Astrocyte of the spinal cord (primary cell): ENCODE data around the gene LEO1.

Experiments used
- DNase-seq: peaks from one replicate; pipeline ENCODE4 v3.0.0; 2011; ENCODE audit warnings: low read depth, low spot score
- H3K4me3 ChIP-seq: 2 replicates; pipeline ENCODE4 v1.5.1; 2011; ENCODE audit warnings: low read depth, mild to moderate bottlenecking, low read length, moderate library complexity
- in situ Hi-C: cut with HindIII; loops from 2 replicates; pipeline ENCODE4 v1.10.0; 2017; ENCODE audit warnings: low sequenced_read_pairs
- TF ChIP-seq, protein P1 (sequence below): IDR thresholded peaks from 2 replicates; pipeline ENCODE4 v1.5.1; 2012; ENCODE audit warnings: low read depth, mild to moderate bottlenecking, low read length, inconsistent platforms

Gene LEO1

DNA sequence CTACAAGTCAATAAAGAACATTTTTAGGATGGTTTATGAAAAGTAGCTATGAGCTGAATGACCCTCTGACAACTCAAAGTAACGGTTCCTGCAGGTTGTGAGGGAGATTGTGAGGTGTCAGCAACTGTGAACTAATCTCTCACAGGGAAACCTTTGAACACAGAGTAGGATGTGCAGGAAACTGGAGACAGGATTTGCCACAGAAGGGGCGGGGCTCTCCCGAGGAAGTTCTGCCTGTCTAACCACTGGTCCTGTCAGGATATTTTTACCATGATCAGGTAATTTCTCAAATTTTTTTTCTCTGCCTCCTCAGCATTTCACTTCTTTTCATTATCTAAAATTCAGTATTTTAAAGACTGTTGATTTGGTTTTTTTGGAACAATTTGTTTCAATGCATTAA lies 33.3 kb downstream of the LEO1 start:
- TF ChIP-seq, protein P1, sequence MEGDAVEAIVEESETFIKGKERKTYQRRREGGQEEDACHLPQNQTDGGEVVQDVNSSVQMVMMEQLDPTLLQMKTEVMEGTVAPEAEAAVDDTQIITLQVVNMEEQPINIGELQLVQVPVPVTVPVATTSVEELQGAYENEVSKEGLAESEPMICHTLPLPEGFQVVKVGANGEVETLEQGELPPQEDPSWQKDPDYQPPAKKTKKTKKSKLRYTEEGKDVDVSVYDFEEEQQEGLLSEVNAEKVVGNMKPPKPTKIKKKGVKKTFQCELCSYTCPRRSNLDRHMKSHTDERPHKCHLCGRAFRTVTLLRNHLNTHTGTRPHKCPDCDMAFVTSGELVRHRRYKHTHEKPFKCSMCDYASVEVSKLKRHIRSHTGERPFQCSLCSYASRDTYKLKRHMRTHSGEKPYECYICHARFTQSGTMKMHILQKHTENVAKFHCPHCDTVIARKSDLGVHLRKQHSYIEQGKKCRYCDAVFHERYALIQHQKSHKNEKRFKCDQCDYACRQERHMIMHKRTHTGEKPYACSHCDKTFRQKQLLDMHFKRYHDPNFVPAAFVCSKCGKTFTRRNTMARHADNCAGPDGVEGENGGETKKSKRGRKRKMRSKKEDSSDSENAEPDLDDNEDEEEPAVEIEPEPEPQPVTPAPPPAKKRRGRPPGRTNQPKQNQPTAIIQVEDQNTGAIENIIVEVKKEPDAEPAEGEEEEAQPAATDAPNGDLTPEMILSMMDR, result no peak
- in situ Hi-C loops, result no loop called here
- no peak overlapping the region for H3K4me3 ChIP-seq
- DNase-seq, result no peak

DNA sequence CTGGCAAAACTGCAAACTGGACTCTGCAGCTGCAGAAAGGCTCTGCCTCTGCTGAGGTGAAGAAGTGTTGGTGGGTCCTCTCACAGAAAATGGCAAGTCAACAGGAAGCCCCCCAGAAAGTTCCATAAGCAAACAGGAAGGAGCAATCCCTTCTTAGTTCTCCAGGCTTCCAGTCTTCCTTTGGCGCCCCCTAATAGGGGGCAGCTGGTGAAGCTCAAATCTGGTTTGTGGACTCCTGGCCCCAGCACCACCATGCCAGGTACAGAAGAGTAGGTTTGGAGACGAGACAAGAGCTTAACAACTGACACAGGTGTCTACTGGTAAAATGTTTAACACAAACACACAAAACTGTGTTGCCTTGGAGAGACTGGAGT lies 35.5 kb downstream of the LEO1 start:
- in situ Hi-C loops, result no loop called here
- no peak overlapping the region for H3K4me3 ChIP-seq
- TF ChIP-seq, protein P1, result no peak
- no peak for DNase-seq

DNA sequence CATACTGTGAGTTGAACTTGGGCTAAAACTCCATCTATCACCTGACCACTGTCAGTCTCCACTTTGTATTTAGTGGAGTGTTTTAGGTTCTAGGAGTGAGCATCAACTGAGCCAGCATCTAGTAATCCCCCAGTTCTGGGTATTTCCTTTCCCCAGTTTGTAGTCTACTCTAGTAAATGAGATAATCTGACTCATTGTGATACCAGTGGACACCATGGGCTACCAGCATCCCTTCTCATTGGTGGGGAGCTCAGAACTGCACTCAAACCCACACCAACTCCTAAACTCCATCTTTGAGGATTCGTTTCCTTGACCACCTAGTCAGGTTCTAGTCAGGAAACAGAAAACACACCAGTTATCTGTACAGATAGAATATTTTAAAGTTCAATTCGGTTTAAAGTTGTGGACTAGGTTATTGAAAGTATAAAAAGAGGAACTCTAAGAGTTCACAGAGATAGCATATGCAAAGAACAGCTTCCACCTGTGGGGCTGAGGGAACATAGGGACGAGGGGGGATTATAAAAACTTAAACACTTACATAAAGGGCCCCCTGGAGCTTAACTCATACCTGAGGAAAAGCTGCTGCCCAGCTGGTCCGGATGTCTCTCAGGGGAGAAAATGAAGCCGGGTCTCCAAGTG lies 36.0 kb downstream of the LEO1 start:
- no peak overlapping the region for H3K4me3 ChIP-seq
- no peak for DNase-seq
- in situ Hi-C loops, result no loop called here
- TF ChIP-seq, protein P1, result no peak

DNA sequence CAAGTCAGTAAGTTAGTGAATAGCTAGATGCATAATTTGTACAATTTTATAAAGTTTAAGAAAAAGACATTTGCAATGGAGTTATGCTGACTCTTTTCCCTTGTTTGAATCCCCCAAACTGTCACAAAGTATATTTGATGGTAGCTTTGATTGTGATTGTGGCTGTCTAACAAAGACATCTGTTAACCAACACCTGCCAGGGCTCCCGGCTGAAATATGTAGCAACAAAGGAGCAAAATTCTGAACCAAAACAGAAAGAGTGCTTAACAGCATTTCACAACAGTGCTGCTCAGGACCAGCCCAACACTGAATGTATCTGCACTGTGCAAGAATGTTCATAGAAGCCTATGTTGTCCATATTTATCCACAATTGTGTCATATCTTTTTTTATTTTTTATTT lies 39.4 kb downstream of the LEO1 start:
- in situ Hi-C loops, result no loop called here

DNA sequence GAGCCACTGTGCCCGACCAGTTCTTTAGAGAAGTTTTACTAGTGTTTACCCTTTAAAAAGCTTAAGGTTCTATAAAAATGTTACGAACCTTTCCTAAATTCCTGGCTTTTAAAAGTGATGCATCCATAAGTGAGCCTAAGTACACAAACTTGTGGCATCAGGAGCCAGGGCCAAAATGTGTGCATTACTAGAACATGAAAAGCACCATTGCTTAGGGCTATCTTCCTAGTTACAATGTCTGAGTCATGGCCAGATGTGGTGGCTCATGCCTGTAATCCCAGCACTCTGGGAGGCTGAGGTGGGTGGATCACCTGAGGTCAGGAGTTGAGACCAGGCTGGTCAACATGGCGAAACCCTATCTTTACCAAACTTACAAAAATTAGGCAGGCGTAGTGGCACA lies 39.9 kb downstream of the LEO1 start:
- TF ChIP-seq, protein P1, result no peak
- no peak overlapping the region for H3K4me3 ChIP-seq
- in situ Hi-C loops, result no loop called here
- DNase-seq, result peak; percentile 20

More for the DNA sequence above, 39.4 kb downstream of the LEO1 start:
- no peak for DNase-seq
- H3K4me3 ChIP-seq, result no peak overlapping the region
- TF ChIP-seq, protein P1, result no peak

DNA sequence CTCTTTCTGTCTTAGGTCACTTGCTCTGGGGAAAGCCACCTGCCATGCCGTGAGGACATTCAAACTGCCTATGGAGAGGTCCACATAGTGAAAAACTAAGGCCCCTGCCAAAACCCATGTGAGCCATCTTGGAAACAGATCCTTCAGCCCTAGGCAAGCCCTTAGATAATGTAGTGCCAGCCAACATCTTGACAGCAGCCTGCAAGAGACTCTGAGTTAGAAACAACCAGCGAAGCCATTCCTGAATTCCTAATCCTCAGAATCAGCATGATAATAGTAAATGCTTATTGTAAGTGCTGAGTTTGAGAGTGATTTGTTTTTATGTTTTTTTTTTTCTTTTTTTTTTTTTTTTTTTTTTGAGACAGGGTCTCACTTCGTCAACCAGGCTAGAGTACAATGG lies 40.6 kb downstream of the LEO1 start:
- TF ChIP-seq, protein P1, result no peak
- in situ Hi-C loops, result no loop called here
- no peak for DNase-seq

More for the DNA sequence above, 40.6 kb downstream of the LEO1 start:
- no peak overlapping the region for H3K4me3 ChIP-seq
